Suppressor macrophage (primary cell): ENCODE measurements around the gene UCHL3.
A peak's percentile ranks its signal among the peaks of the same experiment; 100 is the strongest.
"Not testable (repeated sequence)": the region's sequence is repeated elsewhere in the genome, so short reads cannot be mapped to it uniquely, and the experiment has no call there.

Source experiments
- DNase-seq, 4 experiments: peaks; one replicate each; pipeline ENCODE4 v3.0.0-alpha.2; 2020 to 2022
- total RNA-seq, 17 experiments: gene quantifications; one replicate each; lab custom pipeline; 2026; ENCODE audit warnings: mixed read lengths in 6 of 17, inconsistent platforms in 3 of 17; lab: John Stamatoyannopoulos, UW

UCHL3 gene
- 1.5 to 7.3 (median 4.1) reads per million in 17 experiments for total RNA-seq

DNA sequence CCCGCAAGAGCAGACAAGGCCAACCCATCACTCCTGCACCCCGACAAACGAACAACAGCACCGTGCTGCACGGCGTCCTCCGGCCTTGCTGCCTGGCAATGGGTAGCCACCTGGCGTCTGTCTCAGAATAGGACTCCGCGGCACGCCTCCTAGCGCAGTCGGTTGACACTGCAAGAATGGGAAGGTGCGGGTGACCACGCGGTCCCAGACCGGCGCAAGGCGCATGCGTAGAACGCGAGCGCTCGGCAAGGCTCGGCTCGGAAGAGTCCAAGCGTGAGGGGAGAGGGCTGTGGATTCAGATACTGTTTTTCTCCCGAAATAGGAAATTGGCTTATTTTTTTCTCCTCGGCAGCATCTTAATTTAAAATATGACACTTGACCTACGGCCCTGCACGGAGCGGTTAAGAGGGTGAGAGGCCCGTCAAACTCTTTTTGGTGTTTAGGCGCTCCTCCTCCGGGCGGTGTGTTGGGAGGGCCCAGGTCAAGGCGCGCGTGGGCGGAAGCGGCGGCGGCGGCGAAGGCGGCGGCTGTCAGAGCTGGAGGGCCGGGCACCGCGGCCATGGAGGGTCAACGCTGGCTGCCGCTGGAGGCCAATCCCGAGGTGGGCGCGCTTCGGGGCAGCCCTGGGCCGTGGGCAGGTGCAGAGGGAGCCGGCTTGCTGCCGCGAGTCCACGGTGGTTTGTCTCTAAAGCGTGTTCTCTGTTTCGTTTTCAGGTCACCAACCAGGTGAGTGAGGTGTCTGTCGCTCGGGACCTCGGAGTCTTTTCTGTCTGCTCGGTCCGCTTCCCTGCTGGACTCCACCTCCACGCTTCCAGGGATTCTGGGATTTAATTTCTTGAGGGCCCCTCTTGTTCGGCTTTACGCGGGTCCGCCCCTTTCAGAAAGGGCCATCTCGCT is at the start of gene UCHL3:
UCHL3 (plus strand) TSS at position 530 of the 897 bp plus-strand sequence; CDS start at position 560, 30 bp downstream.
- DNase-seq = peak; percentile 98 to 99 (median 99)

DNA sequence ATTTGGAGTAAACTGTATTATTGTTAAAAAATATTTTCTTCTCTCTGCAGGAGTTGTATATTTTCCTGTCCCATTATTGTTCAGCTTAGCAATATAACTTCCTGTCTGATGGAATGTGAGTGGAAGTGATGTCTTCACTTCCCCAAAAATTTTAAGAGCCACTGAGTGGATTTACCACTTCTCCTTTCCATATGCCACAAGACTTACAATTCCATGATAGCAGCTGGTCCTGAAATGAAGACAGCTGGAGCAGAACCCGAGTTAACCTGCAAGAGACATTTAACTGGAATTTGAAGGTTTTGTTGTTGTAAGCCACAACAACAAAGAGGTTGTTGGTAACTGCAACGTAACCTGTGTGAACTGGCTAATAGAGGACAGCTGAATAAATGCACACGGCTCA is 44.3 kb upstream of the UCHL3 start:
- DNase-seq = peak; percentile 62 to 92 (median 78)

DNA sequence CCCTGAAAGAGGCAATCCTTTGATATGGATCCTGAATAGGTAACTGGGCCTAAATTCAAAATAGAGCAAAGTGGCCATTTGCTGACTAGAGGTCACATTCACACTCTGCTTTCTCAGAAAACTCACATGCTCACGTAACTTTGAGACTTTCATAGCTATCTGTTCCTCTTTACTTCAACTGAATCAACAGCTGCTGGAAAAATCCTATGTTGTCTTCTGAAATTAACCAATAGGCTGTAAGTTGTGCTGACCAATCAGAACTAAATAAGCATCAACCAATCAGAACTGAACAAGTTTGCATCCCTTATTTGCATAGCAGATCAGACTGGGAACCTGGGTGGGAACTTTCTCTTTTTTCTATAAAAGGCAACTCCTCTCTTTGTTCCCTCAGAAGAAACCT is 43.6 kb upstream of the UCHL3 start:
- peak; percentile 24 to 62 (median 44) for DNase-seq

DNA sequence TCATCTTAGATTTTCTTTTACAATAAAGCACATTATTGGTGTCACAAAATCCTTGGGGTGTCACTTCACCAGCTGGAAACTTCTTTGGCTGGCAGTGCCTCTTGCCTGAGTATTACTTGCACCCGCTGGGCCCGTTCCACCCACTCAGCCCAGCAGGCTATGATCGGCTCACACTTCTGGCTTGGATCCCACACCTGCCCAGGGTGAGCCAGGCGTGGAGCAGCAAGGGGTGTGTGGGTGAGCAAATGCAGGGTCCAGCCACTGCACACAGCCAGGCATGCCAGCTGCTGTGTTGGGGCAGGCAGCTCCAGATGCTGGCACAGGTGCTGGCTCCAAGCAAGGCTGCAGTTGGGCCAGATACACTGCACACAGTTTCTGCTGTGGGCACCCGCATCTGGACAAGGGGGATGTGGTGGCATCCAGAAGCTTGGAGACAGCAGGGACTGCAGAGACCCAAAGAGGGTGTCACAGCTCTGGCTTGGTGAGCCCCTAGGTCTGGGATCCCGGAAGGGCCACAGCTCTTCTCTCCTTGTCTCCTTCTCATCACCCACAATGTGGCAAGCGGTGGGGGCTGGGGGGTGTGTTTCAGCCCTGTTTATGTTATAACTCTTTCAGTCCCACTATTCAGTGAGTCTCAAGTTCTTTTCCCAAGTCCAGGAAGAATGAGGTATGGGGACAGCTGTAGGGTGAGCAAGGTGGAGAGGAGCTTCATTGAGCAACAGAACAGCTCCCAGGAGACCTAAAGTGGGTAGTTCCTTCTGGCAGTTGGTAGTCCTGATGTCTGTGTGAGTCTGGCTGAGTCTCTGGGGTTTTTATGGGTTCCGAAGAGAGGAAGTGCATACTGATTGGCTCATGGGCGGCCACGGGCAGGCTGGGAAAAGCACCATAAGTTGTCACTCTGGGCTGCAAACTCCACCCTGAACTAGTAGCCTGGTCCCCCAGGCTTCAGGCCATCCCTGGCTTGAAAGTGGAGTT is 42.3 kb upstream of the UCHL3 start:
- DNase-seq = peak in 3 of 4 experiments; percentile 35 to 63 (median 54)

DNA sequence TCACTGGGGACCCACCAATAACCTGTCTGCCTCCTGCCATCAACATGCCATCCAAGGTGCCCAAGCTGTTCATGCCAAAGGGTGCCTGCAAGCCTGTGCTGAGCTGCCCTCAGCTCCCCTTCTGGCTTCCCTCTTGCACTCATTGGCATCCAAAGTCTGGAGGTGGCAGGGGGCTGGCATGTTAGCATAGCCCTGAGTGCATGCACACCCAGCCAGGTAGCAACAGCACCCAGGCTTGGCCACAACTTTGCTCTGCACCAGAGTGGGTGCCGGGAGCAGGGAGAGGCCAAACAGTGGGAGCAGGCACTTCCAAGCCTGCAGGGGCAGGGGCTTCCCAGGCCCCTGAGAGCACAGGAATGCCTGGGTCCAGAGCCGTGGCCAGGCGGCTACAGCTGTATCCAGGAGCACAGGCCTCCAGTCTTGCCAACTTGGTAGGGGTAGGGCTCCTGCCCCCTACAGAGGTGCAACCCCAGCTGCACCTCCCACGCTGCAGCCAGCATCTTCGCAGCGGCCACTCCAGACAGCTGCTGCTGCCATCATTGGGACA is 41.5 kb upstream of the UCHL3 start:
- DNase-seq = no peak

DNA sequence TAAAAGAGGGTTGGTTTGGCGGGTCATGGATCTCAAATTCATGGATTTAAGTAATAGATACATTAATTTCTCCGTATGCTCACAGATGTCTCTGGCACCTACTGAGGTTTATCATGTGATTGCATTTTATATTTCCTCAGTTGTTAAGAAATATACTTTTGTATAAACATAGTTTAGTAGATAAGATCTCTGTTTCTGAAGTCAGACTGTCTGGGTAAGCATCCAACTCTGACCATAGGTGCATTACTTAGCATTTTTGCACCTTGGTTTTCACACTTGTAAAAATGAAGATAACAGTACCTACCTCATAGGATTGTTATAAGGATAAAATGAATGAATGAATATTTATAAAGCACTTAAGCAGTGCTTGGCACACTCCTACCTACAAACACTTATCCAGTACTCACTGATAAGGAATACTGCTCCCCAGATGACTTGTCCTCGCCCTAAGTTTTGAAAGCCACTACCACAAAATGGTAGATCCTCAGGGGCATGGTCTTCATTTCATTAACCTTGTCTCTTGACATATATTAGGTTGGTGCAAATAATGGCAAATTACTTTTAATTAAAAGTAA is 38.5 kb upstream of the UCHL3 start:
- no peak for DNase-seq

DNA sequence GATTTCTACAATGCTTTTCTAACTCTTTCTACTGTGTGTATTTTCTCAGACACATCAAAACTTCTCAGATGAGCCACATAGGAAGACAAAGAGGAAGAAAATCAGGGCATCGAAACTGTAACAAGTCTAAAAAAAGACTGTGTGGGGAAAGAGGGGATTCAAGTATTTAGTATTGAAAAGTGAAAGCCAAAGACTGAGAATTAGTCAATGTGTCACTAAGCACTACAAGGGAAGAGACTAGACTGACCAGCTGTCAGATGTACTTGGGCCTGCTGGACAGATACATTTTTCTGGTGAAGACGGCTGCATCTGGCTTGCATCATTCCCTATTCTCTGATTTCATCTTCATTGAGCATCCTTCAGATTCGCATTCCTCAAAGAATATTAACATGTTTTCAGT is 37.3 kb upstream of the UCHL3 start:
- peak; percentile 24 to 79 (median 58) for DNase-seq

DNA sequence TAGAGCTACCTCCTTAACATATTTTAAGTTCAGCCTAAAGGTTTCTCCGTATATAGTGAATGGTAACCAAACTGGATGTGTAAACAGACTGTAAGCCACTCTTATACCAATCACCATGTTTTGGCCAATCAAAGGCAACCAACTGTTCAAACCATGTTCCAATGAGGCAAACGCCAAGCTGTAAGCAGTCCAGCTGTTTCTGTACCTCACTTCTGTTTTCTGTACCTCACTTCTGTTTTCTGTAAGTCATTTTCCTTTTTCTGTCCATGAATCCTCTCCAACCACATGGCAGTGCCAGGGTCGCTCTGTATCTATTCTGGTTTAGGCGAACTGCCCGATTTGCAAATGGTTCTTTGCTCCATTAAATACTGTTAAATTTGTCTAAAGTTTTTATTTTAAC is 36.3 kb upstream of the UCHL3 start:
- DNase-seq = peak; percentile 21 to 61 (median 52)

DNA sequence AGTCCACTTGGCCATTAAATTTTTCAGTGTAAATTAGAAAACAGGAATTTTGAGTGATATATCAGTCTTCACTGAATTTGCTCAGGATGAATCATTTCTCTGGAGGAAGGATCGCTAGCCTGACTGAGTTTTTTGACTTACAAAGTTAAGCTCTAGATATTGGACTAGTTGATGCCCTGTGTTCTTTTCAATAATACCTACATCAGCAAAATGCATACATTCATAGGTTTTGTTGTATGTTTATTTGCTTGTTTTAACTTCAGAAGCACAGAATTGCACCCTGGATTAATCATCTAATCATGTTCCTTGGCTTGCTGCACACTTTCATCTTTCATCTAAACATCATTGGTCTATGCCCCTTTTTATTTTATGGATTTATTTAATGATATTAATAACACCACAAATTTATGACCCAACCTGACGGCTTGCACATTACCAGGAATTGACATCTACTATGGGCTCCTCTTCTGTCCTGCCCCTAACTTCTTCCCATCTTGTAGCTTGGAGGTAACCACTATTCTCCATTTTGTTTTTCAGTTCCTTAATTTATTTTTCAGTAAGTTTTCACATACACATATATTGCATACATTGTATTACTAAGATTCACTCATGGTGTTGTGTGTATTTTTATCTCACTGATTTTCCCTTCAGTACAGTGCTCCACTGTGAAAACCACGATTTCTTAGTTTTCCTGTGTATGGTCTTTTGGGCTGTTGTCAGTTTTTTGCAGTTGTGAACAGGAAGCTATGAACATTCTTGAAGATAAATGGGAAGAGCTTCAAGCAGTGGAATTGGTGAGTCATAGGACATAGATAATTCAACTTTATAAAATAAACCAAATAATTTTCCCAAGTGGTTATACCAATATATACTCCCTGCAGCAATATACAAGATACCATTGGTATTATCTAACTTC is 35.3 kb upstream of the UCHL3 start:
- peak in 3 of 4 experiments; percentile 12 to 56 (median 51) for DNase-seq

DNA sequence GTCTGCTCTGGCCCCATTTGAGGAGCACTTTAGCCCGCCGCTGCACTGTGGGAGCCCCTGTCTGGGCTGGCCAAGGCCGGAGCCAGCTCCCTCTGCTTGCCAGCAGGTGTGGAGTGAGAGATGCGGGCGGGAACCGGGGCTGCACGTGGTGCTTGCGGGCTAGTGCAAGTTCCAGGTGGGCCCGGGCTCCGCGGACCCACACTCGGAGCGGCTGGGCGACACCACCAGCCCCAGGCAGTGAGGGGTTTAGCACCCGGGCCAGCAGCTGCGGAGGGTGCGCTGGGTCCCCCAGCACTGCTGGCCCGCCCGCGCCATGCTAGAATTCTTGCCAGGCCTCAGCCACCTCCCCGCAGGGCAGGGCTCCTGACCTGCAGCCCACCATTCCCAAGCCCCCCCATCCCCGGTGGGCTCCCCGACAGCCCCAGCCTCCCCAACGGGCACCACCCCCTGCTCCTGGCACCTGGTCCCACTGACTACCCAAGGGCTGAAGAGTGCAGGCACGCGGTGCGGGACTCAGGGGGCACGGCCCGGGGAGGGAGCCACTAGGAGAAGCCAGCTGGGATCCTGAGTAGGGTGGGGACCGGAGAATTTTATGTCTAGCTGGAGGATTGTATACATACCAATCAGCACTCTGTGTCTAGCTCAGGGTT is 31.0 kb upstream of the UCHL3 start:
- DNase-seq = no peak

DNA sequence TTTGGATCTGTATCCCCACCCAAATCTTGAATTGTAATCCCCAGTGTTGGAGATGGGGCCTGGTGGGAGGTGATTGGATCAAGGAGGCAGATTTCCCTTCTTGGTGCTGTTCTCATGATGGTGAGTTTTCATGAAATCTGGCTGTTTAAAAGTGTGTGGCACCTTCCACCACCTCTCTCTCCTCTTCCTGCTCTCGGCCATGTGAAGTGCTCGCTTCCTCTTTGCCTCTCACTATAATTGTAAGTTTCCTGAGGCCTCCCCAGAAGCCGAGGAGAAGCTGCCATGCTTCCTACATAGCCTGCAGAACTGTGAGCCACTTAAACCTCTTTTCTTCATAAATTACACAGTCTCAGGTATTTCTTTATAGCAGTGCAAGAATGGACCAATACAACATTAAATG is 27.6 kb upstream of the UCHL3 start:
- no peak for DNase-seq

DNA sequence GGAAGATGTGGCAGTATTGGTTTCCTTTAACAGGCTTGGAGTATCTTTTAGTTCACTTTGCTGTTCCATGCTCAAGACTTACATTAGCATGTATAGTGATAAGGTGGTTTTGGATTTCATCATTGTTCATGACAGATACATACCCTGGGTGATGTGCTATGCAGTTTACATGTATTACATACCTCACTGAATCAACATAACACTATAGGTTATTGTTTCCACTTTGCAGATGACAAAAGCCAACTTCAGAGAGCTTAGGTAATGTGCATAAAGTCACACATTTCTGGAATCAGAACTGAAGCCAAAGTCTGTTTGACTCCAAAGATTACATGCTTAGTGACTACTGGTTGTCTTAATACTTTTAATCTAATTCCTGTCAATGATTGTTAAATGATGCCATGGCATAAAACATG is 19.0 kb upstream of the UCHL3 start:
- no peak for DNase-seq

DNA sequence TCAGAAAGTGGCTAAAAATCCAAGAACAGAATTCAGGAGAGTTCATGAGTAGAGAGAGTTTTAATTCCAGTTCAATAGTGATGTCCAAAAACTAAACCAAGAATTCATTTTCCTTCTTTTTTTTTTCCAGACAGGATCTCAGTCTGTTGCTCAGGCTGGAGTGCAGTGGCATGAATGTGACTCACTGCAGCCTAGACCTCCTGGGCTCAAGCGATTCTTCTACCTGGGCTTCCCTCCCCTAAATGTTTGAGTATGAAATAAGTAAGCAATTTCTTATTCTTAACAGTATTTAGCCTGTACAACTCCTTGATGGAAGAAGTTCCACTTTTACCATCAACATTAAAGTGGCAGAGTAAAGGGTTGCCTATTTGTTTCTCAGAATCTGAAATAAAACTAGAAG is 15.7 kb upstream of the UCHL3 start:
- DNase-seq = no peak

DNA sequence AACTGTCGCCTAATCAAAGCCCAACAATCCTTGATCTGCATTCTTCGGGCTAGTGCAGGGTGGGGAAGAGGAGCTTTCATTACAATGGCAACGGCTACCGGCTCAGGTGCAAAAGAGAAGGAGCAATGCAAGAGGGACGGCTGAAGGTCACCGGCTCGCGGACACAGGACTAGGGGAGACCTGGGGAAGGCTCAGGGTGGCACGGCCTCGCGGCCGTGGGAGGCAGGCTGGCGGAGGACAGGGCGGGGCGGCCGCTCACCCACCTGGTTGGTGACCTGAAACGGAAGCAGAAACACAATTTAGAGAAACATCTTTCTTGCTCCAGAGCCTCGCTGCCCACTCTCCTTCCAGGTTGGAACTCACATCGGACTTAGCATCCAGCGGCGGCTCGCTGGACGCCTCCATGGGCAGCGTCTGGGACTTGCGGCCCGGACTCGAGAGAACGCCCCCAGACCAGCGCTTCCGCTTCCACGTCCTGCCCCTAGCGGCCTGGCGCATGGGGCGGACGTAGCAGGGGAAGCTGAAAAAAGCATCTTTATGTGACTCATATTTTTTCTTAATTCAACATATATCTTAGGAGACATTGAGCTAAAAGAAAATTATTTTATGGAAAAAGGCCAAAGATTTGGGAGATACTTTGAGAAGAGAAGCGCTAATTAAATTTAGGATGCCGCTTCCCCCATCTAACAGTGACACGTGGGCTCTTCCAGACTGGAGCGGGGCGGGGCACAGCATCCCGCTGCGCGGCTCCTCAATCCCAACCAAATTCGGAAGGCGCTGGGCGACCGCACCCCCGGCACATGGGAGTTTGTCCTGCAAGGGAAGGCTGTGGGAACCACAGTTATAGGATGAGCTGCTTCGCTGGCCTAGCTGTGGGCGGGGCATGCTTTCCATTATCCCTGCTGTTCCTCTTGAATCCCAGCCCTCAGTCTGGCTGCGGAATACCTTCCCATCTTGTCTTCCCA is 11.9 kb upstream of the UCHL3 start, which contains the start of gene COMMD6:
COMMD6 (minus strand) TSS at position 441 of the 965 bp plus-strand sequence; CDS start at position 405, 36 bp downstream.
- peak; percentile 84 to 94 (median 92) for DNase-seq

DNA sequence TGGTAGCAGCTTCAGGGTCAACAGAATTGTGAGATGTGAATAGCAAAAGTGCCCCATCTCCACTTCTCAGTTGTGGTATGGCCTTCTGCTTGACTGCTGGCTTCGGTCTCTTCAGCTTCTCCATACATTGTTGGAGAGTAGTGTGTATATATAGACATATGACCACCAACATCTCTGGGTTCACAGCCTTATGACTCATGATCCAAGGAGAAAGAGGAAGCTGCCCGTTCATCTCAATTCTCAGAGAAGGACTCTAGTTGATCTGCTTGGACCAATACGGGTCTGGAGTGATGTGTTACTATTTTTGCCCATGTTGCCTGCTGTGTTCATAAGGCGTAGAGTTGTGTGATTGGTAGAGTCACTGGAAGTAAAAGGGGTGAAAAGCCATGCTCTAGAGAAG is 8.3 kb upstream of the UCHL3 start:
- peak; percentile 82 to 96 (median 88) for DNase-seq

DNA sequence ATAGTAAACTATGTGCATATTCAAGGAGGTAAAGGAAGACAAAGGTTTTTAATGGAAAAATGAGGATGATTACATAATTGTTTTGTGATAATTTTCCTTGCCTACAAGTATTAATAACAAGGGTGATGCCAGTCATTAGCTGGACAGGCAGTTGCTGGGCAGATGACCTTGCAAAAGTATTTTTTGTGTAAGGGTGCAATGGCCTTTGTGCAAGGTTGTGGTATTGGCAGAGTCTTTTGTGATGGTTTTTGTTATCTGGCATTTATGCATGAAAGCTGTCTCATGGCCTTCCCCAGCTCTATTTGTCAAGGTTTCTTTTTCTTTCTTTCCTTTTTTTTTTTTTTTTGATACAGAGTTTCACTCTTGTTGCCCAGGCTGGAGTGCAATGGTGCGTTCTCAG is 7.6 kb upstream of the UCHL3 start:
- no peak for DNase-seq

DNA sequence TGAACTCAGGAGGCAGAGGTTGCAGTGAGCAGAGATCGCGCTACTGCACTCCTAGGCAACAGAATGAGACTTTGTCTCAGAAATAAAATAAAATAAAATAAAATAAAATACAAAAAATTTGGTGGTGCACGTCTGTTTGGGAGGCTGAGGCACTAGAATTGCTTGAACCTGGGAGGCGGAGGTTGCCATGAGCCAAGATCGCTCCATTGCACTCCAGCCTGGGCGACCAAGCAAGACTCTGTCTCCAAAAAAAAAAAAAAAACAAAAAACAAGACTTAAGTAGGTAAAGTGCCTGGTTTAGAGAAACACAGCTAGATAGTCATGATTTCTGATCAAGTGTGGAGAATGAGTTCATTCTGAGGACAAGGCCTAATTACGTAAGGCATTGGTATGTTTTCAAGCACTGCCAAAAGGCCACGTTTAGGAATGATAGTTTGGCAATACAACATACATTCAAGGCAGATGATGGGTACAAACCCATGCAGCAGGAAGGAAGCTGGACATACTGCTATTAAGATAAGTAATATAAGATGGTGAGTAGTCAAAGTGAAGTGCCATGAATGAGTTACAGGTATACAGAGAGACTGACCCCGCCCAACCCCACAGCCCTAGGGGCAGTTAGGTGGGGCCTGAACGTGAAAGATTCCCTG is 4.8 kb upstream of the UCHL3 start:
- peak in 2 of 4 experiments; percentile 21 to 28 for DNase-seq

DNA sequence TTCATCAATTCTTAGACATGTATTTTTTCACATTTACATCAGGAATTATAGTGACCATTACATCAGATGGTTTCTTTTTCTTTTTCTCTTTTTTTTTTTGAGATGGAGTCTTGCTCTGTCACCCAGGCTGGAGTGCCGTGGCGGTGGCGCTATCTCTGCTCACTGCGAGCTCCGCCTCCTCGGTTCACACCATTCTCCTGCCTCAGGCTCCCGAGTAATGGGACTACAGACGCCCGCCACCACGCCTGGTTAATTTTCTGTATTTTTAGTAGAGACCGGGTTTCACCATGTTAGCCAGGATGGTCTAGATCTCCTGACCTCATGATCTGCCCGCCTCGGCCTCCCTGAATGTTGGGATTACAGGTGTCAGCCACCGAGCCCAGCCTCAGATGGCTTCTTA is 4.2 kb upstream of the UCHL3 start:
- not testable (repeated sequence) for DNase-seq

DNA sequence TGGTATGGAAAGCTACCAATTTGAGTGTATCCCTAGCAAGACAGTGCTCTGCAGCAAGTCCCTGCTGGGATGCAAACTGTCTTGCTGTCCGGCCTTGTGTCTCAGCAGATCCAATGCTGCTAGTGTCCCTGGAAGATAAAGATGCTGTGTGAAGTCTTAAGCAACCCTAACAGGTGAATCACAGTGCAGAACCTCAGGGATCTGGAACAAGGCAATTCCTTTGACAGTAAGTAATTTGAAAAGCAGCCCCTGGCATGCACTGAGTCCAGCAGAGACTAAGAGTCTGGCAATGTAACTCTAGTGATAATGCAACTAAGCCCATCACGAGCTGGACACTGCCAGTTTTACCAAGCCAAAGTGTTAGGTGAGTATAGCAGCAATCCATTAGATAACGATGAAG is 1.7 kb upstream of the UCHL3 start:
- DNase-seq = no peak
